ACC112 (cell line): ENCODE measurements around the gene CNIH1.
"Not testable (repeated sequence)": the region's sequence is repeated elsewhere in the genome, so short reads cannot be mapped to it uniquely, and the experiment has no call there.

ENCODE experiments used
- H2AFZ ChIP-seq: fragments of 200-600 bp; sonication (generic); one replicate; pipeline ENCODE4 v1.6.0; 2017; ENCODE audit warnings: antibody characterized with exemption, low read length; ENCODE audit not compliant: unreplicated experiment
- H3K27ac ChIP-seq: fragments of 200-600 bp; sonication (generic); 2 replicates; pipeline ENCODE4 v1.5.1; 2014; ENCODE audit warnings: low read depth, mild to moderate bottlenecking, antibody characterized with exemption, low read length, moderate library complexity
- H3K27me3 ChIP-seq: fragments of 200-600 bp; sonication (generic); 2 replicates; pipeline ENCODE4 v1.6.1; 2014; ENCODE audit warnings: mild to moderate bottlenecking, antibody characterized with exemption, low read length, moderate library complexity, mixed read lengths; ENCODE audit not compliant: insufficient read depth
- H3K36me3 ChIP-seq: fragments of 200-600 bp; sonication (generic); 2 replicates; pipeline ENCODE4 v1.6.1; 2016; ENCODE audit warnings: mild to moderate bottlenecking, antibody characterized with exemption, low read length, moderate library complexity, mixed read lengths; ENCODE audit not compliant: insufficient read depth
- H3K4me1 ChIP-seq: fragments of 200-600 bp; sonication (generic); one replicate; pipeline ENCODE4 v1.6.1; 2016; ENCODE audit warnings: low read length, mixed read lengths; ENCODE audit not compliant: insufficient read depth, unreplicated experiment, control insufficient read depth
- H3K4me3 ChIP-seq: fragments of 200-600 bp; sonication (generic); 2 replicates; pipeline ENCODE4 v1.5.1; 2014; ENCODE audit warnings: mild to moderate bottlenecking, low read depth, low read length
- H3K79me2 ChIP-seq: fragments of 200-600 bp; sonication (generic); one replicate; pipeline ENCODE4 v1.6.0; 2016; ENCODE audit warnings: low read length; ENCODE audit not compliant: control insufficient read depth, unreplicated experiment, insufficient read depth

The CNIH1 gene

GRCh38 chr14:54403401-54404005 lies 37.7 kb downstream of the CNIH1 start:
- not testable (repeated sequence) for H2AFZ ChIP-seq, H3K27ac ChIP-seq, H3K36me3 ChIP-seq, H3K27me3 ChIP-seq, H3K4me1 ChIP-seq, H3K4me3 ChIP-seq
- peaks cover 10% of the 10 kb centered on the region for H3K79me2 ChIP-seq

- peaks cover 21% of the 10 kb centered on the region for H3K4me1 ChIP-seq
- no peak overlapping the region for H3K27ac ChIP-seq
- no peak overlapping the region for H3K4me3 ChIP-seq
- H3K36me3 ChIP-seq, result 0 out of 2 replicates have a peak, but pooled peaks cover 4% of the 10 kb centered on the region
- H3K27me3 ChIP-seq, result no peaks in the 10 kb centered on the region
- H2AFZ ChIP-seq, result no peak overlapping the region
- H3K79me2 ChIP-seq, result peaks cover 22% of the 10 kb centered on the region
These were observed 41.6 kb downstream of the CNIH1 start for GRCh38 chr14:54399560-54399959.

GRCh38 chr14:54396493-54397335 lies 44.5 kb downstream of the CNIH1 start, which contains the start of gene CDKN3:
Gene CDKN3, plus strand, starts transcription at chr14:54397007. Its CDS starts 62 bp downstream, at chr14:54397069.
- H2AFZ ChIP-seq, result peak within 1 kb of the TSS; percentile 71
- no peaks in the 10 kb centered on the region for H3K36me3 ChIP-seq
- H3K79me2 ChIP-seq, result peaks cover 22% of the 10 kb centered on the region
- no peaks in the 10 kb centered on the region for H3K27me3 ChIP-seq
- H3K27ac ChIP-seq, result no peak within 1 kb of the TSS
- H3K4me3 ChIP-seq, result peak within 1 kb of the TSS; percentile 90
- peaks cover 21% of the 10 kb centered on the region for H3K4me1 ChIP-seq

GRCh38 chr14:54396183-54396492 lies 45.0 kb downstream of the CNIH1 start:
- no peak overlapping the region for H3K27ac ChIP-seq
- H2AFZ ChIP-seq, result peak overlapping the region; percentile 71

GRCh38 chr14:54395716-54396115 lies 45.5 kb downstream of the CNIH1 start:
- Histone ChIP-seq H3K4me1 (peaks cover 21% of the 10 kb centered on the region), H2AFZ (no peak overlapping the region), H3K79me2 (peaks cover 22% of the 10 kb centered on the region), H3K27me3 (no peaks in the 10 kb centered on the region), H3K4me3 (no peak overlapping the region; the same call in 1 of the 2 replicates), H3K27ac (no peak overlapping the region), H3K36me3 (no peaks in the 10 kb centered on the region)

More at GRCh38 chr14:54396183-54396492, 45.0 kb downstream of the CNIH1 start:
- Histone ChIP-seq H3K79me2 (peaks cover 22% of the 10 kb centered on the region), H3K4me1 (peaks cover 21% of the 10 kb centered on the region), H3K4me3 (peak overlapping the region; percentile 90), H3K36me3 (no peaks in the 10 kb centered on the region), H3K27me3 (no peaks in the 10 kb centered on the region)

GRCh38 chr14:54395284-54395683 lies 45.9 kb downstream of the CNIH1 start:
- H3K27me3 ChIP-seq, result no peaks in the 10 kb centered on the region
- no peak overlapping the region for H2AFZ ChIP-seq
- peaks cover 19% of the 10 kb centered on the region for H3K79me2 ChIP-seq
- H3K4me1 ChIP-seq, result peaks cover 21% of the 10 kb centered on the region
- H3K36me3 ChIP-seq, result no peaks in the 10 kb centered on the region
- no peak overlapping the region for H3K4me3 ChIP-seq
- no peak overlapping the region for H3K27ac ChIP-seq

GRCh38 chr14:54394596-54394995 lies 46.6 kb downstream of the CNIH1 start:
- H3K4me1 ChIP-seq, result peaks cover 21% of the 10 kb centered on the region
- no peaks in the 10 kb centered on the region for H3K36me3 ChIP-seq
- no peaks in the 10 kb centered on the region for H3K27me3 ChIP-seq
- no peak overlapping the region for H2AFZ ChIP-seq
- peaks cover 19% of the 10 kb centered on the region for H3K79me2 ChIP-seq
- H3K27ac ChIP-seq, result no peak overlapping the region
- no peak overlapping the region for H3K4me3 ChIP-seq

- not testable (repeated sequence) for H3K4me3 ChIP-seq, H3K27ac ChIP-seq, H3K4me1 ChIP-seq, H3K79me2 ChIP-seq, H3K27me3 ChIP-seq, H2AFZ ChIP-seq, H3K36me3 ChIP-seq
These were observed 47.9 kb downstream of the CNIH1 start for GRCh38 chr14:54392986-54393884.

- Histone ChIP-seq H3K27ac (no peak overlapping the region), H3K4me3 (no peak overlapping the region), H2AFZ (no peak overlapping the region)
These were observed 48.9 kb downstream of the CNIH1 start for GRCh38 chr14:54392131-54392859.

GRCh38 chr14:54387328-54387727 lies 53.8 kb downstream of the CNIH1 start:
- no peak overlapping the region for H3K27ac ChIP-seq
- H3K4me1 ChIP-seq, result no peaks in the 10 kb centered on the region
- H3K4me3 ChIP-seq, result no peak overlapping the region
- no peaks in the 10 kb centered on the region for H3K36me3 ChIP-seq
- no peaks in the 10 kb centered on the region for H3K79me2 ChIP-seq
- no peak overlapping the region for H2AFZ ChIP-seq
- H3K27me3 ChIP-seq, result peaks cover 35% of the 10 kb centered on the region

More at GRCh38 chr14:54392131-54392859, 48.9 kb downstream of the CNIH1 start:
- Histone ChIP-seq H3K27me3 (peaks cover 16% of the 10 kb centered on the region), H3K4me1 (no peaks in the 10 kb centered on the region), H3K36me3 (no peaks in the 10 kb centered on the region), H3K79me2 (peaks cover under 1% of the 10 kb centered on the region)
